Heart right ventricle (tissue), 16 donors: ENCODE data around the gene AMELY. TPM values are rescaled to one million over a fixed set of nuclear protein-coding genes. Genes with fewer than 3 reads are reported as not detected.

Source experiments
- ATAC-seq, 8 donors: fragments of 200-7000 bp; cut with Tn5 transposase; one replicate each; pipeline ENCODE4 v1.9.1; 2020; ENCODE audit warnings: mild to moderate bottlenecking in 8 of 8, moderate library complexity in 8 of 8, moderate number of reproducible peaks in 1 of 8
- DNase-seq, 2 donors: peaks; one replicate each; pipeline ENCODE4 v3.0.0-alpha.2; 2020
- H3K27ac ChIP-seq, 10 donors: fragments of 200-600 bp; sonication (generic) in 2 of 10; one replicate each; pipeline versions ENCODE4 v1.5.0 to v1.8.0; 2020 to 2022; ENCODE audit warnings: mild to moderate bottlenecking in 3 of 10
- H3K27me3 ChIP-seq, 7 donors: fragments of 200-600 bp; one replicate each; pipeline ENCODE4 v1.8.0; 2021 to 2022; ENCODE audit warnings: mild to moderate bottlenecking in 2 of 7
- H3K36me3 ChIP-seq, 9 donors: fragments of 200-600 bp; sonication (generic) in 1 of 9; one replicate each; pipeline versions ENCODE4 v1.5.0 to v1.8.0; 2020 to 2022; ENCODE audit warnings: mild to moderate bottlenecking in 2 of 9
- H3K4me1 ChIP-seq, 9 donors: fragments of 200-600 bp; sonication (generic) in 1 of 9; one replicate each; pipeline versions ENCODE4 v1.5.0 to v1.8.0; 2020 to 2022; ENCODE audit warnings: mild to moderate bottlenecking in 4 of 9
- H3K4me3 ChIP-seq, 10 donors: fragments of 200-600 bp; sonication (generic) in 2 of 10; one replicate each; pipeline versions ENCODE4 v1.5.0 to v1.8.0; 2020 to 2022; ENCODE audit warnings: mild to moderate bottlenecking in 7 of 10, moderate library complexity in 2 of 10
- H3K9me3 ChIP-seq, 11 donors: fragments of 200-600 bp in 10 of 11; sonication (generic) in 2 of 11; one replicate each; pipeline versions ENCODE4 v1.5.0 to v1.8.0; 2013 to 2022; ENCODE audit warnings: mild to moderate bottlenecking in 2 of 11, control low read depth in 1 of 11, moderate library complexity in 1 of 11
- CTCF ChIP-seq, 9 donors: fragments of 200-600 bp; sonication (generic) in 2 of 9; IDR thresholded peaks; one replicate each; pipeline versions ENCODE4 v1.5.0 to v1.8.0; 2021 to 2022; ENCODE audit warnings: antibody characterized with exemption in 9 of 9, mild to moderate bottlenecking in 5 of 9, moderate library complexity in 1 of 9
- WGBS, 2 donors: extraction: QIAGEN DNeasy Blood & Tissue Kit; methylation state at CpG; one replicate each; pipeline ENCODE4 v1.1.7; 2013; ENCODE audit warnings: inconsistent platforms in 1 of 2; 5-methylcytosine and 5-hydroxymethylcytosine counted together
- intact Hi-C, 10 donors: fragments of 100-400 bp; cut with DNase I; formaldehyde crosslinking; loops; one replicate each; pipeline versions ENCODE4 v1.11.1 to v1.14.2; 2022
- long read RNA-seq, 3 donors: library from polyadenylated mRNA; unstranded; transcript quantifications; one replicate each; pipeline ENCODE4 v2.0.0, GENCODE V29; 2020 to 2021
- polyA plus RNA-seq, 2 donors: library from polyadenylated mRNA; stranded (reverse); fragments of 200-250 nt; gene quantifications; one replicate each; pipeline ENCODE4 v1.2.3, GENCODE V29; 2013
- total RNA-seq, 10 donors: library from RNA; stranded (reverse); fragmentation: NEBNext Ultra II Directional in 3 of 10; extraction: Animal tissue kit (Norgen Biotek cat#: 25700) in 3 of 10; gene quantifications; one replicate each; pipeline versions ENCODE4 v1.2.1 to v1.2.4, GENCODE V29; 2021 to 2023
- donor health status: Arrhythmogenic right ventricular cardiomyopathy.
- donor health status: ischemic (EF 13 %, LVEDD 7.1; RV severe dilation, severe dysfunction).
- donor health status: healthy with polysubstance abuse.
- donor health status: DM: no; HTN: yes; CAD: no.
- donor health status: DM: no; HTN: no; CAD: no.
- donor health status: ischemic (EF 25% LVEDD 6.9; RV normal size, moderate dysfunction).
- donor health status: ischemic (EF 25% LVEDD 5.7; RV mildly dilated, moderate dysfunction).
- donor health status: healthy.
- donor health status: DM: yes; HTN: yes; CAD: no.
- donor health status: Ischemic cardiomyopathy.
- donor health status: ischemic (EF 35%, LVEDD 5.7; RV mildly dilated, moderate dysfunction).
- donor health status: nonischemic (EF 11% LVEDD 7.7; RV severe dilation, severe dysfunction).
- donor health status: DM: yes; HTN: yes; CAD: no.
- donor health status: PGD.
- donor health status: ischemic (EF 29% LVEDD 5.4; RV normal size, mild dysfunction).
- donor health status: nonischemic (EF 23%, LVEDD 6.1; RV moderate dilation, normal function).

AMELY gene
- total RNA-seq (not detected), polyA plus RNA-seq (not detected)
- long read RNA-seq, donor 1: 0 reads
- long read RNA-seq, donor 2: 0 reads
- long read RNA-seq, donor 3: 0 reads

DNA sequence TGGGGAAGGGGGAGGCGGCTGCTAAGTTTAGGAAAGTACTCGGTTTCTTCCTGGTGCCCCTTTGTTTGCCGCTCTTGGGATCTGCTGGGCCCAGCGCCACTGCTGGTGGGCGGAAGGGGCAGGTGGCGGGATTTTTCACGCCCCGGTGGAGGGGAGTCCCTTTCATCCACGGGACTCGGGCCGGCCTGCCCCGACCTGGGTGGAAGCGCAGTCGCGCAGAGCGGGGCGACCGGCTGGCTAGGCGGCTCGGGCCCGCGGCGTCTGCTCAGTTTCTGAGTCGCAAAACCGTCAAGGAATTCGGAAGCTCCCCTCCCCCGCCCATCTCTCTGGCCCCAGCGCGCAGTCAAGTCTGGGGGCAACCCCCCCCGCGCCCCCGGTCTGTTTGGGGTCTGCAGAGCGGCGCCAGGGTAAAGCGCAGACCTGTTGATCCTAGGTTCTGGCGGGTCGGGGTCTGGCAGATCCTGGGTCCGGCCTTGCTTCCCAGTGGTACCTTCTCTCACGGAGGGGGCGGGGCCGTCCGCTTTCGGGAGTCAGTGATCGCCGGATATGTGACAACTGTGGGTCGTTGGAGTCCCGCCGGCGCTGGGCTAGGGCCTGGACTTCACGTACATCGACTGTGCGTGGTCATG, at the start of gene AMELY:
Gene AMELY, minus strand, starts transcription at position 500 of the 629 bp plus-strand sequence. CDS start 39,144 bp downstream, outside the sequence.
- intact Hi-C loops: no loop called here
- Histone ChIP-seq H3K27me3 (peaks cover 0 to 32% (median 16%) of the 10 kb centered on the region in 7 donors), H3K4me1 (no peaks in the 10 kb centered on the region), H3K4me3 (peak within 1 kb of the TSS in 6 of 10 donors; percentile 14 to 38 (median 30)), H3K9me3 (no peaks in the 10 kb centered on the region), H3K27ac (no peak within 1 kb of the TSS), H3K36me3 (no peaks in the 10 kb centered on the region)
- no peak for DNase-seq
- TF ChIP-seq CTCF (IDR thresholded peaks at IDR 0.05): no peak
- no peak for ATAC-seq
- whole genome bisulfite sequencing, 2 donors: 2 to 3% methylated on average over 29 to 52 of the region's 52 CpGs

DNA sequence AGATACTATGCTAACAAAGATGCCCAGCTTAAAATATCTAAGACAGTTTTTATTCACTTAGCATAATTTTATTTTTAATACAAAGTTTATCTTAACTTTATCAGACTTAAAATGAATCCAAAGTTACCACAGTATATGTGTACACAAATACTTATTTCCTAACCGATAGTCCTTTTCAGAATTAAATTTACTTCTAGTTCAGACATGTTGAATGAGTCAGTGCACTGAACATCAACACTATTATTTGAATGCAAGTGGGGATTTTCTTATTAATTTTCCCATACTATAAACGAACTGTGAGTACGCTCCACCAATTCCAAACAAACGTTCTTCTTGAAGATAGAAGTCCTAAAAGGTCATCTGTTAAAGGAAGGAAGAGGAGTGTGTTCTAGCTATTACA, 38.4 kb upstream of the AMELY start:
- intact Hi-C loops: no loop called here
- ATAC-seq: no peak
- no peaks in the 10 kb centered on the region for H3K27me3 ChIP-seq
- H3K36me3 ChIP-seq: no peaks in the 10 kb centered on the region
- TF ChIP-seq CTCF (IDR thresholded peaks at IDR 0.05): no peak
- H3K4me1 ChIP-seq: no peaks in the 10 kb centered on the region
- no peak overlapping the region for H3K27ac ChIP-seq
- no peak overlapping the region for H3K4me3 ChIP-seq
- 65 to 75% methylated on average over 4 of the region's 4 CpGs for WGBS, 2 donors
- no peaks in the 10 kb centered on the region for H3K9me3 ChIP-seq
- DNase-seq: no peak

GRCh38 chrY:6948378-6948777, 36.8 kb upstream of the AMELY start:
- DNase-seq: no peak
- WGBS, 2 donors: 80 to 81% methylated on average over 11 to 13 of the region's 13 CpGs
- Histone ChIP-seq H3K4me1 (no peaks in the 10 kb centered on the region), H3K36me3 (no peaks in the 10 kb centered on the region), H3K27ac (no peak overlapping the region), H3K27me3 (no peaks in the 10 kb centered on the region), H3K9me3 (no peaks in the 10 kb centered on the region), H3K4me3 (no peak overlapping the region)
- intact Hi-C loops: no loop called here
- no peak for ATAC-seq
- no peak for TF ChIP-seq CTCF (IDR thresholded peaks at IDR 0.05)

GRCh38 chrY:6947695-6948094, 36.1 kb upstream of the AMELY start:
- TF ChIP-seq CTCF (IDR thresholded peaks at IDR 0.05): no peak
- no peaks in the 10 kb centered on the region for H3K4me1 ChIP-seq

More at GRCh38 chrY:6947695-6948094, 36.1 kb upstream of the AMELY start:
- Histone ChIP-seq H3K36me3 (no peaks in the 10 kb centered on the region), H3K27ac (no peak overlapping the region), H3K4me3 (no peak overlapping the region), H3K27me3 (no peaks in the 10 kb centered on the region), H3K9me3 (no peaks in the 10 kb centered on the region)
- ATAC-seq (no peak), DNase-seq (no peak)
- intact Hi-C loops: no loop called here
